ENCODE results near the gene RPS27. TPM values are rescaled to one million over a fixed set of nuclear protein-coding genes. Genes with fewer than 3 reads are reported as not detected.
A peak's percentile ranks its signal among the peaks of the same experiment; 100 is the strongest.

The RPS27 gene
- 1,000 to 10,000 TPM; 1,866 to 2,104 TPM for total RNA-seq

- ATAC-seq: peak; percentile 79
- Mint-ChIP-seq H3K27me3 (ENCODE audit: low read depth) (no peaks in the 10 kb centered on the region), H3K27ac (peak within 1 kb of the TSS; percentile 98), H3K4me3 (peak within 1 kb of the TSS; percentile 93), H3K9me3 (ENCODE audit: insufficient read depth) (no peaks in the 10 kb centered on the region), H3K36me3 (ENCODE audit: low read depth) (peaks cover 40% of the 10 kb centered on the region), H3K4me1 (ENCODE audit: low read depth) (peaks cover 47% of the 10 kb centered on the region)
- POLR2A ChIA-PET: interaction anchor here (0.6 to 2.8 kb wide), 54 partner anchors 9 to 479 kb away, joined by 3 to 49 read pairs (median 4); partner anchors contain the start of genes CHTOP, CREB3L4, CRTC2 and DENND4B
- DNase-seq: peak; percentile 94
- CTCF ChIA-PET: interaction anchor here (1.0 to 2.7 kb wide), 6 partner anchors 9 to 193 kb away, joined by 3 to 10 read pairs (median 4); partner anchors contain the start of genes CREB3L4 and JTB
These were observed at the start of gene RPS27 for GRCh38 chr1:153990468-153991150. RPS27 (plus strand) TSS chr1:153990762; CDS start chr1:153990797, 35 bp downstream.

- H3K27me3 Mint-ChIP-seq (ENCODE audit: low read depth): no peaks in the 10 kb centered on the region
- ChIA-PET POLR2A (interaction anchor here (1.3 kb wide), 1 partner anchor 48 kb away, joined by 4 read pairs; no protein-coding TSS in a partner anchor), CTCF (interaction anchor here (1.1 kb wide), 1 partner anchor 144 kb away, joined by 3 read pairs; no protein-coding TSS in a partner anchor)
- H3K9me3 Mint-ChIP-seq (ENCODE audit: insufficient read depth): no peaks in the 10 kb centered on the region
- H3K4me3 Mint-ChIP-seq: no peak overlapping the region
- ATAC-seq (no peak), DNase-seq (no peak)
- H3K27ac Mint-ChIP-seq: peak overlapping the region; percentile 43
- H3K36me3 Mint-ChIP-seq (ENCODE audit: low read depth): peaks cover 75% of the 10 kb centered on the region
- peaks cover 23% of the 10 kb centered on the region for H3K4me1 Mint-ChIP-seq (ENCODE audit: low read depth)
These were observed 48.5 kb upstream of the RPS27 start for GRCh38 chr1:153941826-153942725.

- no peaks in the 10 kb centered on the region for H3K27me3 Mint-ChIP-seq (ENCODE audit: low read depth)
- peaks cover 26% of the 10 kb centered on the region for H3K4me1 Mint-ChIP-seq (ENCODE audit: low read depth)
- no peak for ATAC-seq
- no peak overlapping the region for H3K4me3 Mint-ChIP-seq
- ChIA-PET CTCF (interaction anchor here (1.1 to 5.5 kb wide), 3 partner anchors 14 to 145 kb away, joined by 3 to 70 read pairs (median 48); partner anchors contain the start of genes CRTC2 and GATAD2B), POLR2A (interaction anchor here (4.5 to 5.9 kb wide), 2 partner anchors 14 to 20 kb away, joined by 63 to 71 read pairs; partner anchors contain the start of genes CRTC2 and GATAD2B)
- H3K27ac Mint-ChIP-seq: peak overlapping the region; percentile 97
- no peaks in the 10 kb centered on the region for H3K9me3 Mint-ChIP-seq (ENCODE audit: insufficient read depth)
- H3K36me3 Mint-ChIP-seq (ENCODE audit: low read depth): peaks cover 73% of the 10 kb centered on the region
- no peak for DNase-seq
These were observed 47.6 kb upstream of the RPS27 start for GRCh38 chr1:153942766-153943549.

GRCh38 chr1:153944005-153944826 is 46.3 kb upstream of the RPS27 start:
- H3K4me3 Mint-ChIP-seq: peak overlapping the region; percentile 96
- ATAC-seq (no peak), DNase-seq (peak; percentile 50)
- H3K27ac Mint-ChIP-seq: peak overlapping the region; percentile 97
- ChIA-PET POLR2A (interaction anchor here (0.6 to 5.9 kb wide), 18 partner anchors 8 to 329 kb away, joined by 3 to 71 read pairs (median 6); partner anchors contain the start of genes CREB3L4, CRTC2, GATAD2B and JTB), CTCF (interaction anchor here (0.8 to 5.5 kb wide), 15 partner anchors 13 to 409 kb away, joined by 3 to 70 read pairs (median 4); partner anchors contain the start of genes CREB3L4, CRTC2, GATAD2B and JTB)
- no peaks in the 10 kb centered on the region for H3K9me3 Mint-ChIP-seq (ENCODE audit: insufficient read depth)
- no peaks in the 10 kb centered on the region for H3K27me3 Mint-ChIP-seq (ENCODE audit: low read depth)
- H3K36me3 Mint-ChIP-seq (ENCODE audit: low read depth): peaks cover 77% of the 10 kb centered on the region
- peaks cover 26% of the 10 kb centered on the region for H3K4me1 Mint-ChIP-seq (ENCODE audit: low read depth)

GRCh38 chr1:153944827-153945117 is 45.8 kb upstream of the RPS27 start:
- peak overlapping the region; percentile 97 for H3K27ac Mint-ChIP-seq
- CTCF ChIA-PET: interaction anchor here (0.8 to 5.5 kb wide), 17 partner anchors 13 to 410 kb away, joined by 3 to 70 read pairs (median 4); partner anchors contain the start of genes CREB3L4, CRTC2, GATAD2B and ILF2
- H3K4me1 Mint-ChIP-seq (ENCODE audit: low read depth): peaks cover 26% of the 10 kb centered on the region
- peak overlapping the region; percentile 96 for H3K4me3 Mint-ChIP-seq
- H3K9me3 Mint-ChIP-seq (ENCODE audit: insufficient read depth): no peaks in the 10 kb centered on the region
- peaks cover 71% of the 10 kb centered on the region for H3K36me3 Mint-ChIP-seq (ENCODE audit: low read depth)
- POLR2A ChIA-PET: interaction anchor here (0.6 to 5.9 kb wide), 19 partner anchors 8 to 285 kb away, joined by 3 to 71 read pairs (median 6); partner anchors contain the start of genes CREB3L4, CRTC2, GATAD2B and JTB
- DNase-seq (no peak), ATAC-seq (no peak)
- no peaks in the 10 kb centered on the region for H3K27me3 Mint-ChIP-seq (ENCODE audit: low read depth)

- POLR2A ChIA-PET: interaction anchor here (0.6 to 5.9 kb wide), 23 partner anchors 9 to 286 kb away, joined by 3 to 71 read pairs (median 4); partner anchors contain the start of genes CREB3L4, CRTC2, GATAD2B and JTB
- H3K4me3 Mint-ChIP-seq: peak overlapping the region; percentile 96
- ATAC-seq: peak; percentile 74
- H3K36me3 Mint-ChIP-seq (ENCODE audit: low read depth): peaks cover 71% of the 10 kb centered on the region
- CTCF ChIA-PET: interaction anchor here (0.8 to 5.5 kb wide), 23 partner anchors 12 to 410 kb away, joined by 3 to 70 read pairs (median 6); partner anchors contain the start of genes CREB3L4, CRTC2, GATAD2B and ILF2
- no peaks in the 10 kb centered on the region for H3K27me3 Mint-ChIP-seq (ENCODE audit: low read depth)
- H3K27ac Mint-ChIP-seq: peak overlapping the region; percentile 97
- H3K4me1 Mint-ChIP-seq (ENCODE audit: low read depth): peaks cover 26% of the 10 kb centered on the region
- peak; percentile 93 for DNase-seq
- no peaks in the 10 kb centered on the region for H3K9me3 Mint-ChIP-seq (ENCODE audit: insufficient read depth)
These were observed 45.3 kb upstream of the RPS27 start for GRCh38 chr1:153945131-153945794.

- peak; percentile 82 for DNase-seq
- no peaks in the 10 kb centered on the region for H3K9me3 Mint-ChIP-seq (ENCODE audit: insufficient read depth)
- peak; percentile 52 for ATAC-seq
- H3K27me3 Mint-ChIP-seq (ENCODE audit: low read depth): no peaks in the 10 kb centered on the region
- peak overlapping the region; percentile 96 for H3K4me3 Mint-ChIP-seq
- H3K4me1 Mint-ChIP-seq (ENCODE audit: low read depth): peaks cover 28% of the 10 kb centered on the region
- ChIA-PET CTCF (interaction anchor here (0.5 to 5.5 kb wide), 30 partner anchors 9 to 378 kb away, joined by 3 to 70 read pairs (median 4); partner anchors contain the start of genes CREB3L4, CRTC2, GATAD2B and ILF2), POLR2A (interaction anchor here (0.7 to 5.9 kb wide), 21 partner anchors 11 to 287 kb away, joined by 3 to 71 read pairs (median 4); partner anchors contain the start of genes CREB3L4, CRTC2, GATAD2B and JTB)
- peaks cover 73% of the 10 kb centered on the region for H3K36me3 Mint-ChIP-seq (ENCODE audit: low read depth)
- H3K27ac Mint-ChIP-seq: peak overlapping the region; percentile 97
These were observed 44.6 kb upstream of the RPS27 start for GRCh38 chr1:153945795-153946621.

GRCh38 chr1:153946622-153947241 is 43.8 kb upstream of the RPS27 start, which contains the start of gene DENND4B:
DENND4B (minus strand) TSS chr1:153946718; CDS start chr1:153944374, 2,344 bp downstream.
- Mint-ChIP-seq H3K36me3 (ENCODE audit: low read depth) (peaks cover 75% of the 10 kb centered on the region), H3K27me3 (ENCODE audit: low read depth) (no peaks in the 10 kb centered on the region), H3K27ac (peak within 1 kb of the TSS; percentile 97), H3K4me3 (peak within 1 kb of the TSS; percentile 96), H3K9me3 (ENCODE audit: insufficient read depth) (no peaks in the 10 kb centered on the region), H3K4me1 (ENCODE audit: low read depth) (peaks cover 32% of the 10 kb centered on the region)
- POLR2A ChIA-PET: interaction anchor here (0.6 to 5.9 kb wide), 17 partner anchors 11 to 164 kb away, joined by 3 to 71 read pairs (median 5); partner anchors contain the start of genes CREB3L4, CRTC2, GATAD2B and JTB
- CTCF ChIA-PET: interaction anchor here (0.6 to 5.5 kb wide), 29 partner anchors 8 to 378 kb away, joined by 3 to 70 read pairs (median 4); partner anchors contain the start of genes CHTOP, CREB3L4, CRTC2 and GATAD2B
- peak; percentile 66 for ATAC-seq
- peak; percentile 81 for DNase-seq
